Measurements from ENCODE around the gene UBE2Q1.

- TF ChIP-seq CTCF (IDR thresholded peaks at IDR 0.05) (no peak), POLR2A (IDR thresholded peaks at IDR 0.05) (no peak)
These were observed 9.1 kb upstream of the UBE2Q1 start, which contains the start of gene CHRNB2 for GRCh38 chr1:154567386-154568156.
